ENCODE measurements around the gene GPR35.

Gene GPR35

GRCh38 chr2:240643093-240643810 lies 18.0 kb downstream of the GPR35 start:
- Histone ChIP-seq H3K36me3 (no peaks in the 10 kb centered on the region), H3K9me3 (ENCODE audit: severe bottlenecking) (no peaks in the 10 kb centered on the region), H3K27me3 (ENCODE audit: insufficient read depth, low read depth, severe bottlenecking) (peaks cover 15% of the 10 kb centered on the region), H3K4me3 (ENCODE audit: low read depth, low read length) (no peak overlapping the region), H3K27ac (no peak overlapping the region)
- TF ChIP-seq CTCF (IDR thresholded peaks at IDR 0.05; ENCODE audit: low read depth, low read length) = no peak
- no peak for DNase-seq

- Histone ChIP-seq H3K27ac (no peak overlapping the region), H3K36me3 (no peaks in the 10 kb centered on the region), H3K9me3 (ENCODE audit: severe bottlenecking) (no peaks in the 10 kb centered on the region), H3K27me3 (ENCODE audit: insufficient read depth, low read depth, severe bottlenecking) (peaks cover 10% of the 10 kb centered on the region), H3K4me3 (ENCODE audit: low read depth, low read length) (no peak overlapping the region)
- TF ChIP-seq CTCF (IDR thresholded peaks at IDR 0.05; ENCODE audit: low read depth, low read length) = no peak
- DNase-seq = no peak
Observed at GRCh38 chr2:240643811-240644150, 18.5 kb downstream of the GPR35 start.

GRCh38 chr2:240644171-240644651 lies 18.9 kb downstream of the GPR35 start:
- Histone ChIP-seq H3K27ac (no peak overlapping the region), H3K27me3 (ENCODE audit: insufficient read depth, low read depth, severe bottlenecking) (peaks cover 6% of the 10 kb centered on the region), H3K9me3 (ENCODE audit: severe bottlenecking) (no peaks in the 10 kb centered on the region), H3K36me3 (no peaks in the 10 kb centered on the region), H3K4me3 (ENCODE audit: low read depth, low read length) (no peak overlapping the region)
- TF ChIP-seq CTCF (IDR thresholded peaks at IDR 0.05; ENCODE audit: low read depth, low read length) = no peak
- peak; percentile 43 for DNase-seq

- H3K27me3 ChIP-seq (ENCODE audit: insufficient read depth, low read depth, severe bottlenecking) = no peaks in the 10 kb centered on the region
- DNase-seq = no peak
Observed at GRCh38 chr2:240644859-240645301, 19.6 kb downstream of the GPR35 start.

GRCh38 chr2:240645346-240645745 lies 20.1 kb downstream of the GPR35 start:
- no peaks in the 10 kb centered on the region for H3K9me3 ChIP-seq (ENCODE audit: severe bottlenecking)
- no peak for TF ChIP-seq CTCF (IDR thresholded peaks at IDR 0.05; ENCODE audit: low read depth, low read length)
- no peak for DNase-seq
- H3K27me3 ChIP-seq (ENCODE audit: insufficient read depth, low read depth, severe bottlenecking) = no peaks in the 10 kb centered on the region
- H3K27ac ChIP-seq = no peak overlapping the region
- H3K4me3 ChIP-seq (ENCODE audit: low read depth, low read length) = no peak overlapping the region
- H3K36me3 ChIP-seq = no peaks in the 10 kb centered on the region

More at GRCh38 chr2:240644859-240645301, 19.6 kb downstream of the GPR35 start:
- H3K4me3 ChIP-seq (ENCODE audit: low read depth, low read length) = no peak overlapping the region
- no peaks in the 10 kb centered on the region for H3K36me3 ChIP-seq
- peak; percentile 19; the same call in 1 of the 2 replicates for TF ChIP-seq CTCF (IDR thresholded peaks at IDR 0.05; ENCODE audit: low read depth, low read length)
- H3K9me3 ChIP-seq (ENCODE audit: severe bottlenecking) = no peaks in the 10 kb centered on the region
- H3K27ac ChIP-seq = no peak overlapping the region

GRCh38 chr2:240645801-240646175 lies 20.5 kb downstream of the GPR35 start:
- H3K27ac ChIP-seq = no peak overlapping the region
- DNase-seq = no peak
- H3K9me3 ChIP-seq (ENCODE audit: severe bottlenecking) = no peaks in the 10 kb centered on the region
- no peaks in the 10 kb centered on the region for H3K36me3 ChIP-seq
- no peaks in the 10 kb centered on the region for H3K27me3 ChIP-seq (ENCODE audit: insufficient read depth, low read depth, severe bottlenecking)
- H3K4me3 ChIP-seq (ENCODE audit: low read depth, low read length) = no peak overlapping the region
- TF ChIP-seq CTCF (IDR thresholded peaks at IDR 0.05; ENCODE audit: low read depth, low read length) = no peak

All from WERI-Rb-1 (cell line).